Keratinocyte (primary cell): ENCODE data around the gene MLLT11. TPM values are rescaled to one million over a fixed set of nuclear protein-coding genes. Genes with fewer than 3 reads are reported as not detected.

Experiments used
- DNase-seq: peaks from one replicate; pipeline ENCODE4 v3.0.0-alpha.2; 2011; ENCODE audit warnings: low read depth, missing footprints, low spot score
- FAIRE-seq: peaks from 2 replicates; lab custom pipeline; 2011; peaks lifted over from hg19 to GRCh38; lab: Jason Lieb, UNC
- H2AFZ ChIP-seq: 2 replicates; pipeline ENCODE4 v1.6.0; 2012; ENCODE audit warnings: low read length, control low read depth, inconsistent platforms; ENCODE audit not compliant: control insufficient read depth
- H3K27ac ChIP-seq: 2 replicates; pipeline ENCODE4 v1.5.1; 2011; ENCODE audit warnings: low read length; ENCODE audit not compliant: control insufficient read depth, insufficient read depth
- H3K27me3 ChIP-seq: 3 replicates; pipeline ENCODE4 v1.6.0; 2011; ENCODE audit warnings: low read length; ENCODE audit not compliant: control insufficient read depth, insufficient read depth; ENCODE audit errors: extremely low read depth
- H3K36me3 ChIP-seq, 2 experiments: 2 replicates in 1 of 2; 3 replicates in 1 of 2; pipeline ENCODE4 v1.5.1; 2011; ENCODE audit warnings: low read length in 2 of 2, mild to moderate bottlenecking in 1 of 2; ENCODE audit not compliant: control insufficient read depth in 2 of 2, insufficient read depth in 2 of 2; ENCODE audit errors: extremely low read depth in 1 of 2
- H3K4me1 ChIP-seq: 3 replicates; pipeline ENCODE4 v1.5.1; 2011; ENCODE audit warnings: low read length; ENCODE audit not compliant: control insufficient read depth, insufficient read depth; ENCODE audit errors: extremely low read depth
- H3K4me2 ChIP-seq: 3 replicates; pipeline ENCODE4 v1.6.0; 2011; ENCODE audit warnings: low read depth, low read length; ENCODE audit not compliant: control insufficient read depth, insufficient read depth; ENCODE audit errors: extremely low read depth
- H3K4me3 ChIP-seq, 3 experiments: fragments of 200-600 bp in 1 of 3; sonication (generic) in 1 of 3; 2 replicates in 2 of 3; 3 replicates in 1 of 3; pipeline ENCODE4 v1.5.1; 2011 to 2016; ENCODE audit warnings: low read length in 3 of 3, mild to moderate bottlenecking in 3 of 3, control low read depth in 2 of 3, inconsistent platforms in 1 of 3, low read depth in 1 of 3, mixed read lengths in 1 of 3, mixed run types in 1 of 3, moderate library complexity in 1 of 3; ENCODE audit not compliant: control insufficient read depth in 2 of 3, insufficient read depth in 2 of 3; ENCODE audit errors: extremely low read depth in 1 of 3
- H3K79me2 ChIP-seq: 2 replicates; pipeline ENCODE4 v1.6.0; 2012; ENCODE audit warnings: low read length; ENCODE audit not compliant: control insufficient read depth, insufficient read depth
- H3K9ac ChIP-seq: 3 replicates; pipeline ENCODE4 v1.6.0; 2011; ENCODE audit warnings: low read length; ENCODE audit not compliant: control insufficient read depth, insufficient read depth; ENCODE audit errors: extremely low read depth
- H3K9me1 ChIP-seq: 3 replicates; pipeline ENCODE4 v1.6.0; 2011; ENCODE audit warnings: low read length; ENCODE audit not compliant: control insufficient read depth, insufficient read depth; ENCODE audit errors: extremely low read depth
- H3K9me3 ChIP-seq: 2 replicates; pipeline ENCODE4 v1.5.1; 2012; ENCODE audit warnings: low read depth, low read length; ENCODE audit not compliant: control insufficient read depth
- H4K20me1 ChIP-seq: 3 replicates; pipeline ENCODE4 v1.6.0; 2011; ENCODE audit warnings: low read length; ENCODE audit not compliant: control insufficient read depth, insufficient read depth; ENCODE audit errors: extremely low read depth
- EZH2 ChIP-seq: IDR thresholded peaks from one replicate; pipeline ENCODE4 v1.6.1; 2012; ENCODE audit warnings: inconsistent platforms, mild to moderate bottlenecking, low read length, moderate library complexity
- dilution Hi-C: fragments of 300-500 bp; cut with MboI; formaldehyde crosslinking; loops from one replicate; pipeline ENCODE4 v1.7.0; 2020; ENCODE audit warnings: low sequenced_read_pairs; ENCODE audit not compliant: extremely low pct_ligation_motif_present
- polyA plus RNA-seq, 5 experiments: library from polyadenylated mRNA; depleted of rRNA in 3 of 5; stranded (reverse) in 3 of 5; stranded (forward) in 1 of 5; unstranded in 1 of 5; fragments of >200 nt; gene quantifications; 1 replicate in 1 of 5; 2 replicates in 3 of 5; 3 replicates in 1 of 5; pipeline versions ENCODE4 v1.2.1 to v1.2.3, GENCODE V29; 2011 to 2012; ENCODE audit warnings: missing spikeins in 2 of 5, low read depth in 1 of 5, low replicate concordance in 1 of 5
- TF ChIP-seq, protein P1 (sequence below), 3 experiments: IDR thresholded peaks in 1 of 3; conservative IDR thresholded peaks in 1 of 3; optimal IDR thresholded peaks in 1 of 3; 2 replicates in 2 of 3; 3 replicates in 1 of 3; pipeline versions ENCODE3 to v1.5.1; 2011; ENCODE audit warnings: low read length in 3 of 3, mild to moderate bottlenecking in 3 of 3, moderate library complexity in 2 of 3, control low read depth in 1 of 3, inconsistent platforms in 1 of 3; ENCODE audit not compliant: insufficient read depth in 2 of 3; ENCODE audit errors: extremely low read depth in 1 of 3

The MLLT11 gene
- polyA plus RNA-seq, 1 donor (not counting 4 experiments of a cell fraction or from before 2014, with no cell fraction given): 10.8 TPM

DNA sequence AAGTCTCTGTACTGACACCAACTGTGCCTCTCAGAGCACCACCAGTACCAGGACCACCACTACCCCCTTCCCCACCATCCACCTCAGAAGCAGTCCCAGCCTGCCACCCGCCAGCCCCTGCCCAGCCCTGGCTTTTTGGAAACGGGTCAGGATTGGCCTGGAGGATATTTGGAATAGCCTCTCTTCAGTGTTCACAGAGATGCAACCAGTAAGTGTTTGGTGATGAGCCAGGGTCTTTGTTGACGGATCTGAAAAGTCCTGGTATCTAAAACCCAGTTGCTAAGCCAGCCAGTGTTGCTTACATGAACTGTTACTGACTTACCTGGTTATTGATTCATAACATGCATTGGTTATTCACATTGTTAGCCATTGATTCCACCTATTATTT lies 11.6 kb upstream of the MLLT11 start:
- H3K4me2 ChIP-seq: peak overlapping the region; percentile 98
- peak overlapping the region; percentile 48 to 84 (median 79) for H3K4me3 ChIP-seq
- no peaks in the 10 kb centered on the region for H3K79me2 ChIP-seq
- no peaks in the 10 kb centered on the region for H3K9me3 ChIP-seq
- peaks cover 16 to 23% of the 10 kb centered on the region in 2 experiments for H3K36me3 ChIP-seq
- peak overlapping the region; percentile 70 for H3K9ac ChIP-seq
- H3K9me1 ChIP-seq: no peaks in the 10 kb centered on the region
- no peaks in the 10 kb centered on the region for H3K27me3 ChIP-seq
- peak overlapping the region; percentile 91 for H2AFZ ChIP-seq
- dilution Hi-C loops: no loop called here
- TF ChIP-seq, protein P1, sequence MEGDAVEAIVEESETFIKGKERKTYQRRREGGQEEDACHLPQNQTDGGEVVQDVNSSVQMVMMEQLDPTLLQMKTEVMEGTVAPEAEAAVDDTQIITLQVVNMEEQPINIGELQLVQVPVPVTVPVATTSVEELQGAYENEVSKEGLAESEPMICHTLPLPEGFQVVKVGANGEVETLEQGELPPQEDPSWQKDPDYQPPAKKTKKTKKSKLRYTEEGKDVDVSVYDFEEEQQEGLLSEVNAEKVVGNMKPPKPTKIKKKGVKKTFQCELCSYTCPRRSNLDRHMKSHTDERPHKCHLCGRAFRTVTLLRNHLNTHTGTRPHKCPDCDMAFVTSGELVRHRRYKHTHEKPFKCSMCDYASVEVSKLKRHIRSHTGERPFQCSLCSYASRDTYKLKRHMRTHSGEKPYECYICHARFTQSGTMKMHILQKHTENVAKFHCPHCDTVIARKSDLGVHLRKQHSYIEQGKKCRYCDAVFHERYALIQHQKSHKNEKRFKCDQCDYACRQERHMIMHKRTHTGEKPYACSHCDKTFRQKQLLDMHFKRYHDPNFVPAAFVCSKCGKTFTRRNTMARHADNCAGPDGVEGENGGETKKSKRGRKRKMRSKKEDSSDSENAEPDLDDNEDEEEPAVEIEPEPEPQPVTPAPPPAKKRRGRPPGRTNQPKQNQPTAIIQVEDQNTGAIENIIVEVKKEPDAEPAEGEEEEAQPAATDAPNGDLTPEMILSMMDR (optimal IDR thresholded peaks at IDR 0.05 in 1 of 3, IDR thresholded peaks at IDR 0.05 in 1 of 3, conservative IDR thresholded peaks at IDR 0.05 in 1 of 3; ENCODE audit: extremely low read depth in 1 of 3, insufficient read depth in 2 of 3, low read length in 3 of 3): no peak
- no peak for TF ChIP-seq EZH2
- peaks cover 2% of the 10 kb centered on the region for H4K20me1 ChIP-seq
- H3K27ac ChIP-seq: no peak overlapping the region
- peaks cover 14% of the 10 kb centered on the region for H3K4me1 ChIP-seq
- DNase-seq (no peak), FAIRE-seq (no peak)

DNA sequence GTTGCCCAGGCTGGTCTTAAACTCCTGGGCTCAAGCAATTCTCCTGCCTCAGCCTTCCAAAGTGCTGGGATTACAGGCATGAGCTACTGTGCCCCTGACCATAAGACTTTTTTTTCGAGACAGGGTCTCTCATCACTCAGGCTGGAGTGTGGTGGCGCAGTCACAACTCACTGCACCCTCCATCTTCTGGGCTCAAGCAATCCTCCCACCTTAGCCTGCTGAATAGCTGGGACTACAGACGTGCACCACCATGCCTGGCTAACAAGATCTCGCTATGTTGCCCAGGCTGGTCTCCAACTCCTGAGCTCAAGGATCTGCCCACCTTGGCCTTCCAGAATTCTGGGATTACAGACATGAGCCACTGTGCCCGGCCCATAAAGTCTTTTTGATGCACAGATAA lies 10.7 kb upstream of the MLLT11 start:
- Histone ChIP-seq H3K27me3 (no peaks in the 10 kb centered on the region), H3K9me1 (no peaks in the 10 kb centered on the region), H3K79me2 (no peaks in the 10 kb centered on the region), H3K36me3 (peaks cover 21 to 29% of the 10 kb centered on the region in 2 experiments), H2AFZ (no peak overlapping the region), H3K4me3 (no peak overlapping the region), H3K9ac (no peak overlapping the region), H3K4me1 (peaks cover 17% of the 10 kb centered on the region), H3K27ac (no peak overlapping the region), H3K4me2 (no peak overlapping the region), H3K9me3 (no peaks in the 10 kb centered on the region), H4K20me1 (peaks cover 2% of the 10 kb centered on the region)
- FAIRE-seq (no peak), DNase-seq (no peak)
- dilution Hi-C loops: no loop called here
- TF ChIP-seq, protein P1 (optimal IDR thresholded peaks at IDR 0.05 in 1 of 3, IDR thresholded peaks at IDR 0.05 in 1 of 3, conservative IDR thresholded peaks at IDR 0.05 in 1 of 3; ENCODE audit: extremely low read depth in 1 of 3, insufficient read depth in 2 of 3, low read length in 3 of 3): no peak
- TF ChIP-seq EZH2: no peak
